GM12891 (cell line): ENCODE results near the gene TBPL2.

Experiments used
- PAX5 ChIP-seq: IDR thresholded peaks from 2 replicates; pipeline ENCODE4 v1.6.1; 2011; ENCODE audit warnings: low read length, moderate library complexity, mild to moderate bottlenecking; ENCODE audit not compliant: insufficient read depth, severe bottlenecking
- POLR2A ChIP-seq: IDR thresholded peaks from 2 replicates; pipeline ENCODE4 v1.6.1; 2011; ENCODE audit warnings: low read depth, low read length, control low read depth
- POLR2AphosphoS5 ChIP-seq: IDR thresholded peaks from 2 replicates; pipeline ENCODE4 v1.6.1; 2011; ENCODE audit warnings: low read depth, low read length, control low read depth
- POU2F2 ChIP-seq: IDR thresholded peaks from 2 replicates; pipeline ENCODE4 v1.6.1; 2011; ENCODE audit warnings: low read depth, mild to moderate bottlenecking, control low read depth, low read length, moderate library complexity
- SPI1 ChIP-seq: IDR thresholded peaks from 2 replicates; pipeline ENCODE4 v1.6.1; 2011; ENCODE audit warnings: low read depth, low read length, control low read depth
- TAF1 ChIP-seq: IDR thresholded peaks from 2 replicates; pipeline ENCODE4 v1.6.1; 2011; ENCODE audit warnings: low read depth, low read length, control low read depth

DNA sequence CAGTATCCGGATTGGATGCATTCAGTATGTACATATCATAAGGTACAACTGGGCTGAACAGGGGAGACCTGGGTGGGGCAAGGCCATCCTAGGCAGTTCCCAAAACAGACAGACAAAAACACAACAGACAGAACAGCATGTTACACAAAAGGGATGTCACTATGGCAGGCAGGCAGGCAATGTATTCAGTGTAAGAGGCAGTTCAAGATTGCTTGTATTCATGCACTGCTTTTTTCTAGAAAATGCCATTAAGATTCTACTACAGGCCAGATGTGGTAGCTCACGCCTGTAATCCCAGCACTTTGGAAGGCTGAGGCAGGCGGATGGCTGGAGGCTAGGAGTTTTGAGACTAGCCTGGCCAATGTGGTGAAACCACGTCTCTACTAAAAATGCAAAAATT is 3.5 kb downstream of the TBPL2 start:
- TF ChIP-seq POLR2A (no peak), POLR2AphosphoS5 (no peak), TAF1 (no peak), POU2F2 (no peak), SPI1 (no peak), PAX5 (no peak)
